Amniotic stem cell (primary cell): ENCODE measurements around the gene EXOG.

Source experiments
- DNase-seq: peaks from one replicate; lab custom pipeline; 2025; lab: John Stamatoyannopoulos, UW

EXOG gene

DNA sequence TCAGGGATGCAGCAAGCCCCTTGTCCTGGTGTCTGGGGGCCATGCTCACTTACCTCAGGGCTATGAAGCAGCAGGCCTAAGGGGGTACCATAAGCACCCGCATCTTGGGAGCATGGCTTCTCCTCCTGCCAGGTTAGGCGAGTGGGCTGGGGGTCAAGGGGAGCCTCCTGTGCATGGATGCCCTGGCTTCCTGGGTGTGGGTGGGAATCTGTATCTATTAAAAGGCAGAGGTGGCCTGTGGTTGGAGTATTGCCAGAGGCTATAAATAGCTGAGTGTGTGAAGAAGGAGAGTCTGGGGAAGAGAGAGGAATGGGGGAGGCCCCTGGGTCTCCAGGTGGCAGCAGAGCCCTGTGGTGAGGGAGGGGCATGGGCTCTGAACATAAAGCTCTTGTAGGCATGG is 22.9 kb upstream of the EXOG start:
- DNase-seq: no peak

DNA sequence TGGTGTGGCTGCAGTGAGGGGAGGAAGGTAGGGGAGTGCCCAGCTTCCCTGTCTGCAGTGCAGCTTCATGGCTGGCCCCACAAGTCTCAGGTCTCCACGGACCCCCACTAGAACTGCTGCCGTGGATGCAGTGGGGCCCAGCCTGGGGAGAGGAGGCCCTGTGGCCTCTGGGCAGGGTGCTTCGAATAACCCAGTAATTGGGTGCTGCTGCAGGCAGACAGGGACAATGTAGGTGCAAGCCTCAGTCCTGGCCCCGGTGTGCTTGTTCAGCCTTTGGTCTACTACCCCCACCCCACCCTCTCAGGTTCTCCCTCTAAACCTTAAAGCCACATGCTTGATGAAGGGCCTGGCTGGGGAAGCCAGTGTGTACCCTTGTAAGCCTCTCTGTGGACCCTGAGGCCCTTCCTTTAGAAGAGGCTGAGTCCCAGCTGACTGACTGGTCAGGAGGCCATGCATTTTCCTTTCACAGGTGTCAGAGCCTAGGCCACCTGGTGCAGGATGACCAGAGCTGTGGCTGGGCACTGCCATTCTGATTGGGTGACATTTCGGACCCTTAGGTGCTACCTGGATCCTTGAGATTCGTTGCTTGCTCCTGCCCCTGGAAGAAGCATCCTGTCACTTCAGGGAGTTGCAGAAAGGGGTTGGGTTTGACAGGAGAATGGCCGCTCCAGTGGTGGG is 21.1 kb upstream of the EXOG start:
- no peak for DNase-seq

- DNase-seq: no peak
These were observed 20.4 kb upstream of the EXOG start for GRCh38 chr3:38475716-38476115.

DNA sequence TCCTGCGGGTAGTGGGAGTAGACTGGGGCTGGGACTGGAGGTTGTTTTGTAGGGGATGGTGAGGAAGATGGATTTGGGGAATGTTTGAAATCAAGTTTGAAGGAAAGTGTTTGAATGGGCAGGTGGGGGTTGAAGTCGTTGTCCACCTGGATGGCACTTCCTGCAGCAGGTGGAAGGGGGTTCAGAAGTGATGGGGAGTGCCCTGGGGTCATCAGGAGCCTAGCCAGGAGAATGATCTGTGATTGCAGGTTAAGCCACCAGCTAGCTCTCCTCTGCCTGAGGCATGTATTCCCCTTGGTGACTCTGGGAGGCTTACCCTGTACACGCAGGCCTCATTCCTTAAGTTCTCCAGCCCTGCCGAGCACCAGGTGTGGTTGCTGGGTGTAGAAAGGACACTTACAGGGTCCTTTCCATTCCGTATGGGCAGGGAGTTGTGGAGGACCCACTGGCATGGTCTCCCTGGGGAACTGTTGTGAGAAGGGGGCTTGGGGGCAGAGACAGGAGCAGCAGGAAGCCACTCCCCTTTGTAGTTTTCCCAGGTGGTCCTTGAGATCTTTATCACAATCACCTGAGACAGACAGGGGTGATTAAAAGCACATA is 19.9 kb upstream of the EXOG start:
- no peak for DNase-seq

- DNase-seq: no peak
These were observed 18.9 kb upstream of the EXOG start for GRCh38 chr3:38477057-38477820.

GRCh38 chr3:38477839-38478450 is 18.2 kb upstream of the EXOG start:
- DNase-seq: no peak

- DNase-seq: no peak
These were observed 17.2 kb upstream of the EXOG start for GRCh38 chr3:38478901-38479300.

- DNase-seq: no peak
These were observed 16.6 kb upstream of the EXOG start for GRCh38 chr3:38479431-38480092.

GRCh38 chr3:38480093-38480445 is 16.1 kb upstream of the EXOG start:
- DNase-seq: no peak

- DNase-seq: no peak
These were observed 15.2 kb upstream of the EXOG start for GRCh38 chr3:38480930-38481329.

DNA sequence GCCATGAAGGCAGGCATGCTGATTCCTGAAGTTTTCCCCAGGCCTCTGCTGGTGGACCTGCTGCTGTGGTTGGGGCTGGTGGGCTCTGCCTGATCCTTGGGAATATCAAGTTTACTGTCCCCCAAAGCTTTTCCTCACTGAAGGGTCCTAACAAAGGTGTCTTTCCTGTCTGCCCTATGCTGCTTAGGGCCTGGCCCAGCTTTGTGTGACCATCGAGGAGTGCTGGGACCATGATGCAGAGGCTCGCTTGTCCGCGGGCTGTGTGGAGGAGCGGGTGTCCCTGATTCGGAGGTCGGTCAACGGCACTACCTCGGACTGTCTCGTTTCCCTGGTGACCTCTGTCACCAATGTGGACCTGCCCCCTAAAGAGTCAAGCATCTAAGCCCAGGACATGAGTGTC is 13.2 kb upstream of the EXOG start:
- DNase-seq: no peak

DNA sequence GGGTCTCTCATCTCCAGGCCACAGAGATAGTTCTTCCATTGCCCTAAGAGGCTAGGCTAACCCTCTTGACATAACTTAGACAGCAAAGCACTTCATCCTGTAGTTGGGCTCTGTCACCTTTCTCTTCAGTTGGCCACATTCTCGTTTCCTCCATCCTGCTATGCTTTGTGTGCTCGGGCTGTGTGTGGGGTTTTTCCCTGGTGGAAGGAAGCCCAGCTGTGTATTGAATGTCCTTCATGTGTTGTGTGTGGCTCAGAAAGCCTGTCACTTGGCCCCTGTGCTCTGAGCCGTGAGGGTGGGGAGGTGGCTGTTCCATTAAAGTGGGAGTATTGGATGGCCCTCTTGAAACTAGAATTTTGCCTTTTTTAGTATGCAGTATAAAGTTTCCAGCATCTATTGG is 8.8 kb upstream of the EXOG start:
- no peak for DNase-seq

DNA sequence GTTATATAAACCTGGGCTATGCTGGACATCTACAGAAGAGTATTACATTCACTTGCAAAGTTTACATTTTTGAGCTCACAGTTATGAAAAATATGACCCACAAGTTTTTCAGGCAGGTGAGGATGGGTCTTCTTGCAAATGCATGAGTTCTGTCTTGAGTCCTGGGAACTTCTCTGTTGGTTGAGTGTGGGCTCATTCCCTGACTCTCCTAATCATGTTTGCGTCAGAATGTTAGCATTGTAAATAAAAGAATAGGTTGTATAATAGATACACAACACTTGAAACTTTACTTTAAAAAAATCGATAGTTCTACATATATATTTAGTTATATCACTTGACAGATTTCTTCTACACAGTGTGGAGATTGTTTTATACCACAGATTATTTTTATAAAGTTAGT is 7.2 kb upstream of the EXOG start:
- DNase-seq: no peak

DNA sequence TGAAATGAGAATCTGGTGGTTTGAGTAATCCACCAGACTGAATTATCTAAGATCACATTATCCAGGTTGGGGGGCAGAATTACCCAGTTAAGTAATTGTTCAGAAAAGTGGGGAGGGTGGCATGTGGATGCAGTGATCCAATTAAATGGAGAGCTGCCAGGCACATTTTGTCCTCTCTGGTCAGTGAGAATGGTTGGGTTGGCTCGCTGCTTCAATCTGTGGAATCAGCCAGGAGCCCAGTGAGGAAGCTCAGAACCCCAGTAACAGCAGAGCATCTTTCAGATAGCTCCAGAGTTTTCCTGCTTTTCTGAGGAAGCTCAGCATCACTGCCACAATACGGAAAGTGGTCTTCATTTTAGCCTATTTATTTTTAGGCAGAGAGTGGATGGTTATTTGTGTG is 6.4 kb upstream of the EXOG start:
- DNase-seq: no peak

- no peak for DNase-seq
These were observed 5.7 kb upstream of the EXOG start for GRCh38 chr3:38490281-38491030.

DNA sequence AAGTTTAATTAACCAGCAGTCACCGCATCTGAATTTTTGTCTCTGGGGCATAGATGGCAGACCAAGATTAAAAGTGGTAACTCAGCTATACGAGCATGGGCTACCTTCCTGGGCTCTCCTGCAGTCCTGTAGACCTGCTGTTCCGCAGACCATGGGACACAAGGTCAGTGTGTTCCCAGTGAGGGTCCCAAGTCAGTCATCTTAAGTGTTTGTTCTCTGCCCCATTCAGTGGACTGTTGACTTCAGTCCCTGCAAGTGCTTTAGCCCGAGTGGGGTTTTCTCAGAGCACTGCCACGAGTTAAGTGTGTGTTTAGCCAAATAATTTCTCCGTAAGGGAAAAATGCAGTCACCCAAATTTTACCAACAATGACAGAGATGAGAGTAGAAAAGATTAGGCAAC is 4.9 kb upstream of the EXOG start:
- no peak for DNase-seq

DNA sequence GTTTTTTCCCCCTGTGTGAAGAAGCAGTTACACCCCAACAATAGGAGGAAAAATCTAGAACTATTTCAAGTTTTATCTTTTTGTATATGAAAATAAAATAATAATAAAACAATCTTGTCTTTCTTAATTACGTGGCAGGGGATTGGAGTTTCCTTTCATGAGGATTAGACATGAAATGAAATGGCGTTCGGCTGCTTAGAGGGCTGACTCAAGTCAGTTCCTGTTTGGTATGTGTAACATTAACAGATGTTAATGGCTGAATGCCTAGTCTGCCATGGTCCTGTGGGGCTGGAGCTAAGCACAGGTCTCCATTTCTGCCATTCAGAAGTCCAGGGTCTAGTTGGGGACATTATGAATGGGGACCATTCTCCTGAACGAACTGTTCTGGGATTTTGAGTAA is 3.1 kb upstream of the EXOG start:
- DNase-seq: no peak

GRCh38 chr3:38497031-38497430 is 891 bp downstream of the EXOG start:
- no peak for DNase-seq

DNA sequence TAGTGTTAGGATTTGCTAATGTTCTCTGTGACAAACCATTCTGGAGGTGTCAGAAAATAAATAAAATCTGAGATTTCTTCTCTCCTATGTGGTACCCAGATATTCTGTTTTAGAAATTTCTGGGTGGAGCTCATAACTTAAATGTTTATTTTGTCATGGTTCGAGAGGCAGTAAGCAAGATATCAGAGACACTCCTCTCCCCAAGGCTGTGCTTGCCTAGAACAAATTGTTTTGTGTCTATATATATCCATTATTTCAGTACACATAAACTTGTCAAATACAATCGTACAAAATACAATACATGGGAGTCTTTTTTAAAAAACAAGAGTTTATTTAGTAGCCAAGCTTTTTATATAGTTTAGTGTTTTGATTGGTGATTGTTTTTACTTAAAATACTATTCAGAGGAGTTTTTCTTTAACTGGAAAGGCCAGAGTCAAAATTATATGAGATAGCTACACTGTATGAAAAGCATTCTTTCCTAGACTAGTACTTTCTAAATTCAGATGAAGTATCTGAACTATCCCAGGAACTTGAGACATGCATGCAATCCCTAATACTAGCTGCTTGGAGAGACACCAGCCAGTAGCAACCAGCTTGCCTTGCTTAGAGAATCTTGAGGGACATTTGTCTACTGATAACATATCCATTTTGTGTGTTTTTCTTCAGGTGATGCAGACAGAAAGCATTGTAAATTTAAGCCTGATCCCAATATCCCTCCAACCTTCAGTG is 4.7 kb downstream of the EXOG start:
- DNase-seq: no peak

DNA sequence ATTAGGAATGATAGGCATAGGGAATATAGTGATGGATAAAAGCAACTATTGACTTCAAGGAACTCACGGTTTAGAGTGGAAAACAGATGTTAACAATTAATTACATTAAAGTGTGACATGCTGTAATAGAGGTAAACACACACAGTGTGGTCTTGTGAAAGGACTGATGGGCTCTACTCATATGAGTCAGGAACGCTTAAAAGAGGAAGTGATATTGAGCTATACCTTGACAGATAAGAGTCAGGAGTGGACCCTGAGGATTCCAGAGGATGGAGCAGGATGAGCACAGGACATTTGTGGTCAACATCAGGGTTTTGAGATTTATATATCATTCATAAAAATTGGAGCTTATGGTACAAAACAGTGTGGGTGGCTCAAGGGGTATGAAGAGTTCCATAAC is 11.0 kb downstream of the EXOG start:
- DNase-seq: no peak

DNA sequence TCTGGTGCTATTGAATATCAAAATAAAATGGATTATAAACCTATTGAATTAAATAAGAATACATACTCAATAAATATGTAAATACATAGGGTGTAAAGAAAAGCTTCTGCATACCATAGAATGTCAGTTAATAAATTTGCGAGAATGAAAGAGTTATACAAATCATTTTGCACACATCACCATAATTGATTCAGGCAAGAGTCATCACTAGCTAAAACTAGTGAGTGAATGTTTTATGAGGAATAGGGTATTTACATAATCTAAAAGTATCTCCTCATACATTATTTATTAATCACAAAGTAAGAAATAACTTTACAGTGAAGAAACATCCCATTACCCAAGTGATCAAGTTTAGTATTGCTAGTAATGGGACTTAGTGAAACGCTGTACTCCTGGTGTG is 13.6 kb downstream of the EXOG start:
- DNase-seq: no peak
